SK-N-SH treated with all-trans-retinoic acid at 6 μM for 48 hours (cell line): ENCODE results near the gene ALG14.
A peak's percentile ranks its signal among the peaks of the same experiment; 100 is the strongest.

Experiments used
- ARNTL ChIP-seq: fragments of 450-650 bp; formaldehyde crosslinking; IDR thresholded peaks from 2 replicates; pipeline ENCODE4 v1.5.0; 2020; ENCODE audit warnings: low read depth, mild to moderate bottlenecking, moderate library complexity, borderline replicate concordance
- CSDC2 ChIP-seq: fragments of 250-450 bp; sonication (Bioruptor Pico); IDR thresholded peaks from 2 replicates; pipeline ENCODE4 v1.5.0; 2020; ENCODE audit warnings: mild to moderate bottlenecking, moderate library complexity
- ISL1 ChIP-seq: fragments of 250-450 bp; sonication (Bioruptor Pico); IDR thresholded peaks from 2 replicates; pipeline ENCODE4 v2.1.2; 2022; ENCODE audit warnings: mild to moderate bottlenecking, moderate library complexity
- OSR1 ChIP-seq: fragments of 250-450 bp; sonication (Bioruptor Pico); IDR thresholded peaks from 2 replicates; pipeline ENCODE4 v1.8.0; 2022; ENCODE audit warnings: moderate library complexity, mild to moderate bottlenecking, inconsistent platforms
- PATZ1 ChIP-seq: fragments of 250-450 bp; sonication (Bioruptor Pico); IDR thresholded peaks from 2 replicates; pipeline ENCODE4 v1.8.0; 2020; ENCODE audit warnings: mild to moderate bottlenecking, moderate library complexity, borderline replicate concordance
- PPARA ChIP-seq: fragments of 250-450 bp; sonication (Bioruptor Pico); IDR thresholded peaks from 2 replicates; pipeline ENCODE4 v1.5.0; 2020; ENCODE audit warnings: mild to moderate bottlenecking, borderline replicate concordance
- TSHZ2 ChIP-seq: fragments of 250-450 bp; sonication (Bioruptor Pico); IDR thresholded peaks from 2 replicates; pipeline ENCODE4 v1.5.0; 2020; ENCODE audit warnings: mild to moderate bottlenecking, moderate library complexity
- ZC3H10 ChIP-seq: fragments of 250-450 bp; sonication (Bioruptor Pico); IDR thresholded peaks from 2 replicates; pipeline ENCODE4 v1.5.1; 2021; ENCODE audit warnings: mild to moderate bottlenecking, moderate library complexity
- ZFP30 ChIP-seq: fragments of 450-650 bp; formaldehyde crosslinking; IDR thresholded peaks from 2 replicates; pipeline ENCODE4 v1.5.0; 2022; ENCODE audit warnings: mild to moderate bottlenecking, moderate library complexity
- ZNF70 ChIP-seq: fragments of 450-650 bp; formaldehyde crosslinking; IDR thresholded peaks from 2 replicates; pipeline ENCODE4 v1.5.0; 2020; ENCODE audit warnings: mild to moderate bottlenecking, moderate library complexity
- ZNF8 ChIP-seq: fragments of 450-650 bp; formaldehyde crosslinking; IDR thresholded peaks from 2 replicates; pipeline ENCODE4 v1.5.0; 2020; ENCODE audit warnings: mild to moderate bottlenecking, moderate library complexity

GRCh38 chr1:95035536-95035935, 37.2 kb downstream of the ALG14 start:
- TF ChIP-seq ZFP30 (CRISPR knock-in tag) (no peak), ZC3H10 (CRISPR knock-in tag) (peak; percentile 8; the same call in 1 of the 2 replicates), ZNF8 (CRISPR knock-in tag) (no peak), OSR1 (CRISPR knock-in tag) (no peak), PATZ1 (CRISPR knock-in tag) (no peak), ARNTL (CRISPR knock-in tag) (no peak), TSHZ2 (CRISPR knock-in tag) (no peak), ZNF70 (CRISPR knock-in tag) (no peak), ISL1 (peak; percentile 57), PPARA (CRISPR knock-in tag) (no peak), CSDC2 (no peak)
